ENCODE results near the gene RPS29. TPM values are rescaled to one million over a fixed set of nuclear protein-coding genes. Genes with fewer than 3 reads are reported as not detected.
"Not testable (repeated sequence)": the region's sequence is repeated elsewhere in the genome, so short reads cannot be mapped to it uniquely, and the experiment has no call there.

RPS29 gene
- 7,281 and 7,959 TPM in 2 replicates for polyA plus RNA-seq (2014; cell fraction: cytosol; rRNA removed)
- polyA plus RNA-seq (2014; cell fraction: nucleus; rRNA removed) = 4,100 and 8,176 TPM in 2 replicates

DNA sequence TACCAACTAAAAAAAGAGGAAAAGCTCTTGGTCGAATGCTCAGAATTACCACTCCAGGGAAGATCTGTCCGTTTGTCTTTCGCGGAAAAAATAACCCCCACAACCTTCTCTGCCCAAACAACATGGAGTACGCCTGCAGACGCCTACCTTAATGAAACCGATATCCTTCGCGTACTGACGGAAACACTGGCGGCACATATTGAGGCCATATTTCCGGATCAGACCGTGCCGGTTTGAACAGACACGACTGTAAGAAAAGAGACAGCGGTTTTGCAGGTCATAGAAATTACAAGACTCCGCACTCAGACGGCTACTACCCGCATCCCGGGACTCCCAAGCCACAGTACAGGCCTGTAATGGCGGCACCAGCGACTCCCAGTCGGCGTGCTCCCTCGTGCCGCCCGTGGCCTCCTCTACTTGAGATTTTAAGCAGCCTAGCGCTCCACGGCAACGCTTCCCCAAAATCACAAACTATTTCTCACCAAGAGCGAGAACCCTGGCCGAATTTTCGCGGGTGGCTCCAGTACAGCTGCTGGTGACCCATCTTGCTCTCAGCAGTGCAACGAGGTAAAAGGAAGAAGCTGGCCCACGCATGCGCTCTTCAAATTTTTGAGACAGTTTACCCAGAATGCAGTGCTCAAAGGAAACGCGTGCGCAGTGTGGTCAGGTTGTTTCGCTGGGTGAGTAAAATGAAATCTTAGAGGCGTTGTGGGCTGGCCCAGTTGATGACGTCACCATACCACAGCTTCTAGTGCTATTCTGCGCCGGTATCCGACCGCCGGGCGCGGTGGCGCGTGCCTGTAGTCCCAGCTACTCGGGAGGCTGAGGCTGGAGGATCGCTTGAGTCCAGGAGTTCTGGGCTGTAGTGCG is at the start of gene RPS29:
Gene RPS29 (minus strand): TSS at position 578 of the 870 bp plus-strand sequence. CDS start 34 bp downstream, at position 544.
- DNase-seq (ENCODE audit: low spot score) = peak; percentile 99

DNA sequence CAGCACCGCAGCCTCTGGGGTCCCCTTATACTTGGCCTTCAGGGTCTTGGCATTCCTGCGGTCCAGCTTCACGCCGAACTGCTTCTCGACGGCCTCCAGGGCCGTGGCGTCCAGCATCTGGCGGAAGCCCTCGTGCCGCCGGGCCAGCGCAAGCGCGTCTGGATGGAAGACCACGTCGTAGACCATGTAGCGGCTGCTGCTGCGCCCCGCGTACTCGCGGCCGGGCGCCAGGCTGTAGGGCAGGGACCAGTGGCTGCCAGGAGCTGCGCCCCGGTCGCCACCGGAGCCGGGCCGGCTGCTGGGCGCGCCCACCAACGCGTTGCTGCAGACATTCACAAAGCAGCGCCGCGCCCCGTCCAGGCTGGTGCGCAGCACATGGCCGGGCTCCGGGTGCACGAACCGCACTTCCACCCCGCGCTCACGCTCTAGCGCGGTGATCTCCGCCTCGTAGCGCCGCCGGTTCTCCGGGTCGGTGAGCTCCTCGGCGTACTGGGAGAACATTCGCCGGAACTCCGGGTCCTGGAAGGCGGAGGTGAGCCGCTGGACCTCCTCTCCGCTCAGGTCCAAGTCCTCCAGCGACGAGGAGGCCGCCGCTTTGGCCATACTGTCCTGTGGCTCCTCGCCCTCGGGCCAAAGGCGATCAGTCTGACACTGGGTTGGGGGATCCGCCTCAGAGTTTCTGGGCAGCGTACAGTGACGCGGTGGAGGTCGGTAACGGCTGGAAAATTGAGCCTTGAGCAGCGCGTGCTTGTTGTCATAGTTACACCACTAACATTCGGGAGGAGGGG is 48.6 kb upstream of the RPS29 start, which contains the start of gene DNAAF2:
Gene DNAAF2 (minus strand): TSS at position 698 of the 788 bp plus-strand sequence. CDS start 95 bp downstream, at position 603.
- DNase-seq (ENCODE audit: low spot score) = peak; percentile 49

DNA sequence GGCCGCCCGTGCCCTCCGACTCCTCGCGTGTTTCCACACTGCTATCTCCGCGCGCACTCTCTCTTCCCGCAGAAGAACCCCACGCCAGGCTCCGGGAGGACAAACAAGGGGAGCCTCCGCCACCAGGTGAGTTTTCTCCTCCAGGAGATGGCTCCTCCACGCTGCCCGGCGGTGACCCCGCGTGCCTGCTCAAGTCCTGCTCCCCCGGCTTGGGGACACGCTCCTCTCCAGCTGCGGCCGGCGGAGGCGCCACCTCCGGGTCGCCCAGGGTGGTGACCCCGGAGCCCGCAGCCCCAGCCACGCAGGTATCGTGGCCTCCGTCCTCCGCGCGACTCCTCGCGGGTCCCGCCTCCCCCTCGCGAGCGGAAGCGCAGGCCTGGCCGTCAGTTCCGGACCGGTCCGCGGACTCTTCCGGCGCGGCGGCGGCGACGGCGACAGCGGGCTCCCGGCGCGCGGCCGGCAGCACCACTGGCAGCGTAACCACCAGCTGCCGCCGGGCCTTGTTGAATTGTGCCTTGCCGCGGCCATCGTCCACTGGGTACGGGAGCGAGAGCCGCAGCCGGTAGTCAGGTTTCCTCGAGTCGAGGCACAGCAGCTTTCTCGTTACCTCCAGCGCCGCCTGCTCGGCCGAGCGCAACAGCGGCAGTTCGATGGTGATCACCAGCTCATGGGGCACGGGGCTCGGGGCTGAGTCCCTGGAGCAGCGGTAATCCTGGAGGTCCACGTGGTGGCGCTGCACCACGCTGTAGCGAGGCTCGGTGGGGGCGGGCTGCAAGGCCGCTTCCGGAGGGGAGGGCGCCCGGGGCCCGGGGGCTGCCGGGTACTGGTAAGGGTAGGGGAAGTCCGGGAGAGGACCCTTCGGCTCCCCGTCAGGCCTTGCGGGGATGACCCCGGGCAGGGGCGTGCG is 47.7 kb upstream of the RPS29 start:
- DNase-seq (ENCODE audit: low spot score) = peak; percentile 92

DNA sequence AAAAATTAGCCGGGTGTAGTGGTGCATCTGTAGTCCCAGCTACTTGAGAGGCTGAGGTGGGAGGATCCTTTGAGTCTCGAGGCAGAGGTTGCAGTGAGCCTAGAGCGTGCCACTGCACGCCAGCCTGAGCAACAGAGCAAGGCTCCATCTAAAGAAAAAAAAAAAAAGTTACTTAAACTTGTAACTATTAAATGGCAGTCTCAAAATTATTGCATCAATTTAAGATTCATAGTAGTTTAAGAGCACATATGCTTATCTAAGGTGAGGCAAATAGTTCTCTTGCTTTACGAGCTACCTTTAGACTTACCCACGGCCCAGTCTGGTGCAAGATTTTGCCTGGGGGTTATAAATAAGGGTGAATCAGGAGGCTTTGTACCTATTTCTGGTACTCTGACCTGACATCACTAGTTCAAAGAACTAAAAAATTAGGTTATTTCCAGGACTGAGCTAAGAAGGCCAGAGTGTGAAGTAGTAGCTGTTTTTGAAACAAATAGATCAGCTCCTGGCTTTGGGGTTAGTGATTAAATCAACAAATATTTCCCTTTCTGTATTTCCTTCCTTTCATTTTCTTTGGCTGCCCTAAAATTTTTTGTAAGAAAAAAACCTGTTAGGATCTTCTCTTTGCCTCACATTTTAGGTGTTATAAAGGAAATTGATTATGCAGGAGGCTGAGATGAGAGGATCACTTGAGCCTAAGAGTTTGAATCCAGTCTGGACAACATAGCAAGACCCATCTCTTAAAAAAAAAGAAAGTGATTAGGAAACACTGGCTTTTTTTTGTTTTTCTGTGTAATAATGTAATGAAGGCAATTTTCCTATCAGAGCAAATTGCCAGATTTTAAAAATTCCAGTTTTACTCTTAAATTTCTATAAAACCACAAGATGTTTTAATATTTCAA is 38.0 kb upstream of the RPS29 start:
- no peak for DNase-seq (ENCODE audit: low spot score)

DNA sequence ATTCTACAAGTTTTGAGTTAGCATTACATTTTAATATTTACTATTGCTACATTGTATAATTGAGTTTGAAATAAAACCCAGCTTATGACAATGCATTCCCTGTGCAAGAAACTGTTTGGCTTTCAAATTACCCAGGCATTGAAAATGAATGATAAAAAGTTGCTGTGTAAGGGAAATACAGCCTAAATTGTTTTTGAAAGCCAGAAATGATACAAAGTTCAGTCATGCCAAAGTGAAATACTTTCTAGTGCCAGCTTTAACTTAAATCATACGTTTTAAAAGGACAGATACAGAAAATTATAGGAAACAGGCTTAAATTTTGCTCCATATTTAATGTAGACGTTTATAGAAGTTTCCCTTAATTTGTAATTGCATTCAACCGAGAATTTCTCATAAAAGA is 37.2 kb upstream of the RPS29 start:
- no peak for DNase-seq (ENCODE audit: low spot score)

DNA sequence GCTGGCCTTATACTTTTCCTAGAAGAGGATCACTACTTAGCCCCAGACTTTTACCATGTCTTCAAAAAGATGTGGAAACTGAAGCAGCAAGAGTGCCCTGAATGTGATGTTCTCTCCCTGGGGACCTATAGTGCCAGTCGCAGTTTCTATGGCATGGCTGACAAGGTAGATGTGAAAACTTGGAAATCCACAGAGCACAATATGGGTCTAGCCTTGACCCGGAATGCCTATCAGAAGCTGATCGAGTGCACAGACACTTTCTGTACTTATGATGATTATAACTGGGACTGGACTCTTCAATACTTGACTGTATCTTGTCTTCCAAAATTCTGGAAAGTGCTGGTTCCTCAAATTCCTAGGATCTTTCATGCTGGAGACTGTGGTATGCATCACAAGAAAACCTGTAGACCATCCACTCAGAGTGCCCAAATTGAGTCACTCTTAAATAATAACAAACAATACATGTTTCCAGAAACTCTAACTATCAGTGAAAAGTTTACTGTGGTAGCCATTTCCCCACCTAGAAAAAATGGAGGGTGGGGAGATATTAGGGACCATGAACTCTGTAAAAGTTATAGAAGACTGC is 35.9 kb upstream of the RPS29 start:
- DNase-seq (ENCODE audit: low spot score) = no peak

DNA sequence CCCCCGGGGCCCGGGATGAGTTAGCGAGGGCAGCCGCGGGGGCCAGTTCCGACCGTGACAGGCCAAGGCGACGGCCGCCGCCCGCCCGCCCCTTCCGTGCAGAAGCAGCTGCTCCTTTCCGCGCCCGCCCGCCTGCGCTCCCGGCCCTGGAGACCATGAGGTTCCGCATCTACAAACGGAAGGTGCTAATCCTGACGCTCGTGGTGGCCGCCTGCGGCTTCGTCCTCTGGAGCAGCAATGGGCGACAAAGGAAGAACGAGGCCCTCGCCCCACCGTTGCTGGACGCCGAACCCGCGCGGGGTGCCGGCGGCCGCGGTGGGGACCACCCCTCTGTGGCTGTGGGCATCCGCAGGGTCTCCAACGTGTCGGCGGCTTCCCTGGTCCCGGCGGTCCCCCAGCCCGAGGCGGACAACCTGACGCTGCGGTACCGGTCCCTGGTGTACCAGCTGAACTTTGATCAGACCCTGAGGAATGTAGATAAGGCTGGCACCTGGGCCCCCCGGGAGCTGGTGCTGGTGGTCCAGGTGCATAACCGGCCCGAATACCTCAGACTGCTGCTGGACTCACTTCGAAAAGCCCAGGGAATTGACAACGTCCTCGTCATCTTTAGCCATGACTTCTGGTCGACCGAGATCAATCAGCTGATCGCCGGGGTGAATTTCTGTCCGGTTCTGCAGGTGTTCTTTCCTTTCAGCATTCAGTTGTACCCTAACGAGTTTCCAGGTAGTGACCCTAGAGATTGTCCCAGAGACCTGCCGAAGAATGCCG is 35.1 kb upstream of the RPS29 start:
- DNase-seq (ENCODE audit: low spot score) = peak; percentile 60

DNA sequence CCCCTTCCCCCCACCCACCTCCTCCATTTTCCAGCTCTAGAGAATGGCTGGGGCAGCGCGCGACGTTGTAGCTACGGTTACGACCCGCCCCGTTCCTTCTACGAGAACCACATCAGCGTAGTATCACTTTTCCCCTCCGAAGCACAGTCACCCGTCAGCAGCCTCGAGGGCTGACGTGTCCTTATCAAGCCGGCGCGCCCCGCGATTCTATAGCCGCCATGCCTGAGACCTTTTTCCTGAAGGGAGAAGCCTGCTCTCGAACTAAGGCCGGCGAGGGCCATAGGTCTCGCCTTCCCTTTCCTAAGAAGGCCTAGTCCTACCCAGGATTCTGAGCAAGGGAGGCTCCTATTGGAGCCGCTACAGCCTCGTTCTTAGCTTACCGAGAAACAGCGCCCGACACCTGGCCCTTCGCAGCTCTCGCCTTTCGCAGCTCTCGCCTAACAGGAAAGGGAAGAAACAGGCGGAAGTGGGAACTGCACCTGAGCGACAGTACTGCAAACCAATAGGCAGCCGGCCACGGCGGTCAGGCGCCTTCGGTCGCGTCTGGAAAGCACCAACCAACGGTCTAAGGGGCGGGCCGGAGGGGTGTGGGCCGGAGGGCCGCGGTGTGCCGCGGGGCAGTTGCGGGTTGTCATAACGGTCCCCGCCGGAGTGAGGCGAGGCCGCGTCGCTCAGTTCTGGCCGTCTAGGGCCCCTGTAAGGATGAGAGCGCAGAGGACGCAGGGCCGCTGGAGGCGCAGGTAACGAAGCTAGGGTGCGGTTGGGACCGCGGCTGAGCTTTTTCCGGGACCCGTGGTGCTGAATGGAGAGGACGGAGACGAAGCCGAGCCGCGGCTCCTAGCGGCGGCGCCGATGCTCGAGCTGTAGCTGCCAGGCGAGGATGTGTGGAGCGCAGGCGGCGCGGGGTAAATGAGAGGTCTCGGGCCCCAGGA is 34.3 kb upstream of the RPS29 start, which contains the start of the genes MGAT2 and RPL36AL:
Gene MGAT2 (plus strand): TSS at position 618 of the 932 bp plus-strand sequence. CDS start 470 bp downstream, outside the sequence.
Gene RPL36AL (minus strand): TSS at position 445 of the 932 bp plus-strand sequence. CDS start 1,522 bp downstream, outside the sequence.
- DNase-seq (ENCODE audit: low spot score) = peak; percentile 97

DNA sequence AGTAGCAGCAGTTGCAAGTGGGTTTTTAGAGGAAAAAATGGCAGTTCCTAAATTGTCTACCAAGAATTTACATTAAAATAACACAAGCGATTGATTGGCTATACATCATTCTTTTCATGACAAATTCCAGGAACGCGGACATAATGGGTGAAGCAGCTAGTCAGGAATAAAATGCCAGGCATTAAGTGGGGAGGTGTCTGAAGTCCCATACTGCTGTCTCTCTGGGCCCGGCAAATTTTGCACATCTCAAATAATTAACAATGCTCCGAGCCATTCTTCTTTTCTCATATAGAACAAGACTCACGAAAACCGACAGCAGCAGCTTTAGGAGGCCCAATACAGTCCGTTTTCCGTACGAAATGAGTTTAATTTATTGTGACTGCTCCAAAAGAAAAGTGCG is 33.5 kb upstream of the RPS29 start:
- DNase-seq (ENCODE audit: low spot score) = no peak

DNA sequence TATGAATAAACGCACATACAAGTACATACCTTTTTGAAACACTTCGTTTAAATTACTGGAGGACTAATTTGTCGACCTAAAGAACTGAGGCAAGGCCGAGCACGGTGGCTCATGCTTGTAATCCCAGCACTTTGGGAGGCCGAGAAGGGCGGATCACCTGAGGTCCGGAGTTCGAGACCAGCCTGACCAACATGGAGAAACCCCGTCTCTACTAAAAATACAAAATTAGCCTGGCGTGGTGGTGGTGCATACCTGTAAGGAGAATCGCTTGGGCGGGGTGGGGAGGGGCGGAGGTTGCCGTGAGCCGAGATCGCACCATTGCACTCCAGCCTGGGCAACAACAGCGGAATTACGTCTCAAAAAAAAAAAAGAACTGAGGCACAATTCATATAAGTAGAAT is 33.1 kb upstream of the RPS29 start:
- DNase-seq (ENCODE audit: low spot score) = not testable (repeated sequence)

DNA sequence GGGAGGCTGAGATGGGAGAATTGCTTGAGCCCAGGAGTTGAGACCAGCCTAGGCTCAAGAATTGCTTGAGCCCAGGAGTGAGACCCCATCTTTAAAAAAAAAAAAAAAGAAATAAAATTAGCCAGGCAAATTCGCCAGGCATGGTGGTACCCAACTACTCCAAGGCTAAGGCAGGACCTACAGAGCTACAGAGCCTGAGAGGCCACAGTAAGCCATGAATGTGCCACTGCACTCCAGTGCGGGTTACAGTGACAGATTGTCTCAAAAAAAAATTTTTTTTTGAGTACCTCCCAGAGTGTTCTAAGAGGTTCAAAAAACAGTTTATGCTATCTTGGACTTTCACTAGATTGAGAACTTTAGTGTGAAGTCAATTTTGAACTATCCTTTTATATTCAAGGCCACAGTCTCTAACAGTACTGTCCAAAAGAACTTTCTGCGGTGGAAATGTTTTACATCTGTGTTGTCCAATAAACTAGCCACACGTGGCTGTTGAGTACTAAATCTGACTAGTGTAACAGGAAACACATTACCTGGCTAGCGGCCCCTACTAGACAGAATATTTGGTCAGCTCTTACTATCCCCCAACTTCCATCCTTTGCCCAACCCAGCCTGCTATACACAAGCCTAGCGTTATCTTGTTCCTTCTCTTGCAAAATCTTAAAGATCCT is 31.8 kb upstream of the RPS29 start:
- DNase-seq (ENCODE audit: low spot score) = no peak

DNA sequence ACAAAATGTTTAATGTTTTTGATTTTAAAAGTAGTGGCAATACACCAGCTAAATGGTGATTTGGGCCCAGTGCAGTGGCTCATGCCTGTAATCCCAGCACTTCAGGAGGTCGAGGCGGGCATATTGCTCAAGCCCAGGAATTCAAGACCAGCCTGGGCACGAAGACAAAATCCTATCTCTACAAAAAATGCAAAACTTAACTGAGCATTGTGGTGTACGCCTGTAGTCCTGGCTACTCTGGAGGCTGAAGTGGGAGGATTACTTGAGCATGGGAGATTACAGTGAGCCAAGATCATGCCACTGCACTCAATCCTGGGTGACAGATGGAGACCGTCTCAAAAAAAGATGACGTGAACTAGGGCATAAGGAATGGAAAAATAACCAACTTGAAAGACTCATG is 29.6 kb upstream of the RPS29 start:
- no peak for DNase-seq (ENCODE audit: low spot score)

DNA sequence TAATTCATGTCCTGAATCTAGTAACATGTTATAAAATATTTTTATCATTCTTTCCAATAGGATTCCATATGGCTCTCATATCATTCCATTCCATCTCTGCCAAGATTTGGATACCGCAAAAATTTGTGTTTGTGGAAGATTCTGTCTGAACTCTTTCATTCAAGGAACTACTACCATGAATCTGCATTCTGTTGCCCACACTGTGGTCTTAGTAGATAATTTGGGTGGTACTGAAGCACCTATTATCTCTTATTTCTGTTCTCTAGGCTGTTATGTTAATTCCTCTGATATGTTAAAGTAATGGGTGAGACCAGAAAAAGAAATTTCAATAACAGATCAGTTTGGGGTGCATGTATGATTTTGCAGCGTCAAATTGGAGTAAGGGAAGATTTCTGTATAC is 28.0 kb upstream of the RPS29 start:
- no peak for DNase-seq (ENCODE audit: low spot score)

DNA sequence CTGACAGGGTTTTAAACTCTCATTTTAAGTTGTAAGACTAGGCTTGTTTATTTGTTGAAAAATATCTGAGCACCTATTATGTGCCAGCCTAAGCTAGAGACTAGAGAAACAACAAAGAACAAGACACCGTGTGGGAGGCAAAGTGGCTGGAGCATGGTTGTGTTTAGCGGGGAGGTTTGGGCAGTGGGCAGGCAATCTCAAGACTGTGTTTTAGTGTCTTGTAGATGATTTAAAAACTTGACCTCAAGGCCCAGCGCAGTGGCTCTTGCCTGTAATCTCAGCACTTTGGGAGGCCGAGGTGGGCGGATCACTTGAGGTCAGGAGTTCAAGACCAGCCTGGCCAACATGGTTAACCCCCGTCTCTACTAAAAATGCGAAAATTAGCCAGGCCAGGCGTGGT is 26.5 kb upstream of the RPS29 start:
- DNase-seq (ENCODE audit: low spot score) = no peak

DNA sequence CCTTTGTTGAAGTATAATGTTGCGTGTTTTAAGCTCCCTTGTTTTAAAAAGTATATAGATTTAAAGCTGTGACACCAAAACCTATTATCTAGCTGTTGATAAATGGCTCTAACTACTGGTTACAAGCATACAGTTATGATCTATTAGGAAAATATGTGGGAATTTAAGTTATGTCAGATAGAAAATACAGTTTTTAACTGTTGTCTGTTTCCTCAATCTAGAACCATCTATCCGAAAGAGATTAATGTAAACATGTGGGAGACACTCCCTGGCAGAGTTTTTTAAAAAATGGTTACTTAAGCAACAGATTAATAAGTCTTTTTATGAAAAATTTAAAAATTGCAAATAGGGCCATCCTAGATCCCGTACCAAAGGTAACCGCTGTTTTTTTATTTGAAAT is 26.1 kb upstream of the RPS29 start:
- DNase-seq (ENCODE audit: low spot score) = no peak

DNA sequence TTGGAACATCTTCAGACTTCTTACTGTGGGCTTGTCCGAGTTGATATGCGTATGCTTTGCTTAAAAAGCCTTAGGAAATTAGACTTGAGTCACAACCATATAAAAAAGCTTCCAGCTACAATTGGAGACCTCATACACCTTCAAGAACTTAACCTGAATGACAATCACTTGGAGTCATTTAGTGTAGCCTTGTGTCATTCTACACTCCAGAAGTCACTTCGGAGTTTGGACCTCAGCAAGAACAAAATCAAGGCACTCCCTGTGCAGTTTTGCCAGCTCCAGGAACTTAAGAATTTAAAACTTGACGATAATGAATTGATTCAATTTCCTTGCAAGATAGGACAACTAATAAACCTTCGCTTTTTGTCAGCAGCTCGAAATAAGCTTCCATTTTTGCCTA is 21.4 kb upstream of the RPS29 start:
- no peak for DNase-seq (ENCODE audit: low spot score)
